NCI-H2081 (cell line): ENCODE data around the gene GRK5.
"Not testable (repeated sequence)": the region's sequence is repeated elsewhere in the genome, so short reads cannot be mapped to it uniquely, and the experiment has no call there.

Experiments used
- DNase-seq, 2 experiments: peaks; one replicate each; lab custom pipeline; 2025; lab: John Stamatoyannopoulos, UW

The GRK5 gene

GRCh38 chr10:119222537-119222936 is 15.2 kb downstream of the GRK5 start:
- no peak for DNase-seq

- DNase-seq: no peak
Measured at GRCh38 chr10:119222966-119223386, 15.6 kb downstream of the GRK5 start.

- DNase-seq: no peak
Measured at GRCh38 chr10:119225083-119225658, 17.8 kb downstream of the GRK5 start.

GRCh38 chr10:119227825-119228224 is 20.5 kb downstream of the GRK5 start:
- DNase-seq: no peak

GRCh38 chr10:119231654-119232053 is 24.3 kb downstream of the GRK5 start:
- DNase-seq: no peak

- not testable (repeated sequence) for DNase-seq
Measured at GRCh38 chr10:119232439-119232838, 25.1 kb downstream of the GRK5 start.

- no peak for DNase-seq
Measured at GRCh38 chr10:119233123-119233820, 25.9 kb downstream of the GRK5 start.

- DNase-seq: peak in 1 of 2 experiments; percentile 7
Measured at GRCh38 chr10:119233821-119234220, 26.4 kb downstream of the GRK5 start.

GRCh38 chr10:119235356-119235755 is 28.0 kb downstream of the GRK5 start:
- no peak for DNase-seq

- no peak for DNase-seq
Measured at GRCh38 chr10:119237722-119238436, 30.5 kb downstream of the GRK5 start.

- DNase-seq: no peak
Measured at GRCh38 chr10:119238577-119238976, 31.2 kb downstream of the GRK5 start.

GRCh38 chr10:119239015-119239414 is 31.6 kb downstream of the GRK5 start:
- not testable (repeated sequence) for DNase-seq

- not testable (repeated sequence) for DNase-seq
Measured at GRCh38 chr10:119239630-119240029, 32.3 kb downstream of the GRK5 start.

GRCh38 chr10:119241066-119241465 is 33.7 kb downstream of the GRK5 start:
- DNase-seq: no peak

GRCh38 chr10:119242186-119242585 is 34.8 kb downstream of the GRK5 start:
- DNase-seq: no peak

GRCh38 chr10:119243488-119243887 is 36.1 kb downstream of the GRK5 start:
- DNase-seq: no peak

GRCh38 chr10:119243967-119244366 is 36.6 kb downstream of the GRK5 start:
- no peak for DNase-seq

- no peak for DNase-seq
Measured at GRCh38 chr10:119245272-119245671, 37.9 kb downstream of the GRK5 start.

- no peak for DNase-seq
Measured at GRCh38 chr10:119246862-119247549, 39.6 kb downstream of the GRK5 start.

GRCh38 chr10:119247550-119247894 is 40.2 kb downstream of the GRK5 start:
- DNase-seq: no peak

GRCh38 chr10:119248184-119248583 is 40.8 kb downstream of the GRK5 start:
- no peak for DNase-seq

GRCh38 chr10:119248681-119249080 is 41.3 kb downstream of the GRK5 start:
- no peak for DNase-seq
